CD4-positive, alpha-beta memory T cell (primary cell): ENCODE data around the gene ARSB. TPM values are rescaled to one million over a fixed set of nuclear protein-coding genes. Genes with fewer than 3 reads are reported as not detected.

Experiments used
- CTCF ChIA-PET: fragments of 350-600 bp; sonication (Branson Sonifier 250); formaldehyde crosslinking; loops from one replicate; lab custom pipeline; 2021; ENCODE audit warnings: inconsistent platforms; ENCODE audit not compliant: partially characterized antibody; lab: Charles Lee
- POLR2A ChIA-PET: fragments of 350-600 bp; sonication (Branson Sonifier 250); formaldehyde crosslinking; loops from one replicate; lab custom pipeline; 2021; ENCODE audit not compliant: partially characterized antibody; lab: Charles Lee
- DNase-seq, 5 donors: peaks; one replicate each; pipeline versions ENCODE4 v3.0.0 to v3.0.0-alpha.2; 2020 to 2022; ENCODE audit warnings: mixed read lengths in 1 of 5
- H3K27ac ChIP-seq: one replicate; pipeline ENCODE4 v1.7.0; 2013; ENCODE audit warnings: low read depth, low read length
- H3K27me3 ChIP-seq: 2 replicates; pipeline ENCODE4 v1.7.0; 2013; ENCODE audit warnings: mild to moderate bottlenecking, low read length, moderate library complexity; ENCODE audit not compliant: insufficient read depth
- H3K36me3 ChIP-seq: 2 replicates; pipeline ENCODE4 v1.7.0; 2013; ENCODE audit warnings: mild to moderate bottlenecking, low read length, moderate library complexity; ENCODE audit not compliant: insufficient read depth
- H3K4me1 ChIP-seq: 2 replicates; pipeline ENCODE4 v1.7.0; 2013; ENCODE audit warnings: mild to moderate bottlenecking, low read length, moderate library complexity; ENCODE audit not compliant: insufficient read depth
- H3K4me3 ChIP-seq, 2 donors: one replicate each; pipeline ENCODE4 v1.7.0; 2013; ENCODE audit warnings: low read length in 2 of 2, mild to moderate bottlenecking in 1 of 2
- H3K9me3 ChIP-seq, 2 donors: one replicate each; pipeline ENCODE4 v1.7.0; 2013; ENCODE audit warnings: low read length in 2 of 2, control low read depth in 1 of 2; ENCODE audit not compliant: control insufficient read depth in 1 of 2
- H3K27ac Mint-ChIP-seq, 7 donors: one replicate each; pipeline ENCODE4 v1.8.0; 2020 to 2021; ENCODE audit warnings: mixed read lengths in 7 of 7, mild to moderate bottlenecking in 6 of 7, inconsistent platforms in 3 of 7, moderate library complexity in 3 of 7
- H3K27me3 Mint-ChIP-seq, 2 donors: one replicate each; pipeline ENCODE4 v1.8.0; 2020 to 2021; ENCODE audit warnings: mixed read lengths in 2 of 2
- H3K36me3 Mint-ChIP-seq, 2 donors: one replicate each; pipeline ENCODE4 v1.8.0; 2020 to 2021; ENCODE audit warnings: mixed read lengths in 2 of 2, inconsistent platforms in 1 of 2, mild to moderate bottlenecking in 1 of 2
- H3K4me1 Mint-ChIP-seq, 4 donors: one replicate each; pipeline ENCODE4 v1.8.0; 2020 to 2021; ENCODE audit warnings: mixed read lengths in 4 of 4, mild to moderate bottlenecking in 1 of 4
- H3K4me3 Mint-ChIP-seq, 8 donors: one replicate each; pipeline ENCODE4 v1.8.0; 2020 to 2021; ENCODE audit warnings: mixed read lengths in 8 of 8, mild to moderate bottlenecking in 7 of 8, moderate library complexity in 6 of 8, inconsistent platforms in 3 of 8
- H3K9me3 Mint-ChIP-seq, 8 donors: one replicate each; pipeline ENCODE4 v1.8.0; 2020 to 2021; ENCODE audit warnings: mixed read lengths in 8 of 8, mild to moderate bottlenecking in 5 of 8, inconsistent platforms in 3 of 8, moderate library complexity in 1 of 8
- intact Hi-C: fragments of 100-400 bp; cut with micrococcal nuclease; formaldehyde crosslinking; loops from one replicate; pipeline ENCODE4 v1.15.1; 2023
- polyA plus RNA-seq, 2 donors: library from polyadenylated mRNA; unstranded; fragments of 300-500 nt; fragmentation: Illumina TruSeq; gene quantifications; one replicate each; pipeline ENCODE4 v1.2.3, GENCODE V29; 2021
- total RNA-seq, 2 experiments: library from RNA; stranded (reverse); gene quantifications; one replicate each; pipeline ENCODE4 v1.2.3, GENCODE V29; 2021

Gene ARSB
- total and polyA plus RNA-seq, 4 experiments from 2014 or later, result 4.2 to 5.8 (median 4.9) TPM

DNA sequence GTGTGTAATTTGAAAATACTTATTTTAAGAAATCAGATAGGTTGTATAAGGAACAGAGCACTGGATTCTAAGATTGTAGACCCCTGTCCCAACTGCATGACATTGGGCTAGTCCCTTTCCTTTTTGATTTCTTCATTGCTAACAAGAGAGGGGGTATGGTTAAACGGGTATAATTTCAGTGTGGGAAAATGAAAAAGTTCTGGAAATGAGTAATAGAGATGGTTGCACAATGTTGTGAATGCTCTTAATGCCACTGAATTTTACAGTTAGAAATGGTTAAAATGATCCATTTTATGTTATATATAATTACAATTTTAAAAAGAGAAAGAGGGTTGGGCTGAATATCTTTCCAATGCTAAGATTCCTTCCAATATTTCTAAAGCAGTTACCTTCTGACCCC is 233.2 kb downstream of the ARSB start:
- Mint-ChIP-seq H3K4me1 (no peaks in the 10 kb centered on the region), H3K36me3 (no peaks in the 10 kb centered on the region), H3K27ac (no peak overlapping the region), H3K27me3 (peaks cover 3 to 5% of the 10 kb centered on the region in 2 donors), H3K9me3 (no peaks in the 10 kb centered on the region), H3K4me3 (no peak overlapping the region)
- H3K4me1 ChIP-seq, result no peaks in the 10 kb centered on the region
- no peaks in the 10 kb centered on the region for H3K36me3 ChIP-seq
- no peaks in the 10 kb centered on the region for H3K9me3 ChIP-seq
- ChIA-PET CTCF (no interaction called here), POLR2A (no interaction called here)
- DNase-seq, result no peak
- no peak overlapping the region for H3K27ac ChIP-seq
- intact Hi-C loops, result no loop called here
- H3K27me3 ChIP-seq, result no peaks in the 10 kb centered on the region
- no peak overlapping the region for H3K4me3 ChIP-seq

- Histone ChIP-seq H3K9me3 (no peaks in the 10 kb centered on the region), H3K27ac (no peak overlapping the region), H3K27me3 (no peaks in the 10 kb centered on the region), H3K36me3 (no peaks in the 10 kb centered on the region), H3K4me1 (no peaks in the 10 kb centered on the region), H3K4me3 (no peak overlapping the region)
- Mint-ChIP-seq H3K4me1 (no peaks in the 10 kb centered on the region), H3K36me3 (no peaks in the 10 kb centered on the region), H3K27ac (no peak overlapping the region), H3K9me3 (no peaks in the 10 kb centered on the region), H3K27me3 (peaks cover 5 to 8% of the 10 kb centered on the region in 2 donors), H3K4me3 (no peak overlapping the region)
- no peak for DNase-seq
- intact Hi-C loops, result no loop called here
- CTCF ChIA-PET, result no interaction called here
- POLR2A ChIA-PET, result no interaction called here
Observed at GRCh38 chr5:78750281-78750680, 234.8 kb downstream of the ARSB start.

DNA sequence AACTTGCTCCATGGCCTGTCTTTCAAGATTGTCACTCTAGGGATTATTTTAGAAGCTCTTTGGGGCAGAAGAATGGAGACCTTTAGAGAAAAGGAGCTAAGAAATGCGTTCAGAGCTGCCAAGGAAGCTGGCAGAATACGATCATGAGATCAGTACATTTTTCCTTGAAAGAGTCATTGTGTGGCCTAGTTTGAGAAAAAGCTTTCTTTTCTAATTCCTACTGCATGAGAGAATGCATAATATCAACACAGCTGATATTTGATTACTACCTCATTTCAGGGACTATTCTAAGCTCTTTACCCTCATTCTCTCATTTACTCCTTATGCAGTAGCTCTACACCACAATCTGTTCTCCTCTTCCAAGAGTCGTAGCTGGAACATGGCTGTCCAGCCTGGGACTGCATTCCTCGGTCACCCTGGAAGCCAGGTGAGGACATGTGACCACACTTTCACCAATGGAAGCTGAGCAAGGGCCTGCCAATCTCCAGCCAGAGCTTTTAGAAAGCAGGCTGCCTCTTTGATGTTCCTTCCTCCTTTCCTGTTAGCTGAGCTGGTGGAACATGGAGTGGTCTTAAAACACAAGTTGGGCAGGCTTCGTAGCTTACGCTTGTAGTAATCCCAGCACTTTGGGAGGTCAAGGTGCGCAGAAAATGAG is 237.3 kb downstream of the ARSB start:
- DNase-seq, result no peak
- no peak overlapping the region for H3K27ac Mint-ChIP-seq
- ChIA-PET CTCF (no interaction called here), POLR2A (no interaction called here)
- H3K4me1 Mint-ChIP-seq, result no peaks in the 10 kb centered on the region
- H3K27ac ChIP-seq, result no peak overlapping the region
- H3K9me3 ChIP-seq, result no peaks in the 10 kb centered on the region
- no peaks in the 10 kb centered on the region for H3K36me3 ChIP-seq
- no peaks in the 10 kb centered on the region for H3K9me3 Mint-ChIP-seq
- H3K4me3 ChIP-seq, result no peak overlapping the region
- no peaks in the 10 kb centered on the region for H3K27me3 ChIP-seq
- H3K4me1 ChIP-seq, result no peaks in the 10 kb centered on the region
- intact Hi-C loops, result no loop called here
- no peak overlapping the region for H3K4me3 Mint-ChIP-seq
- H3K27me3 Mint-ChIP-seq, result peaks cover 10% of the 10 kb centered on the region in 2 donors
- no peaks in the 10 kb centered on the region for H3K36me3 Mint-ChIP-seq

DNA sequence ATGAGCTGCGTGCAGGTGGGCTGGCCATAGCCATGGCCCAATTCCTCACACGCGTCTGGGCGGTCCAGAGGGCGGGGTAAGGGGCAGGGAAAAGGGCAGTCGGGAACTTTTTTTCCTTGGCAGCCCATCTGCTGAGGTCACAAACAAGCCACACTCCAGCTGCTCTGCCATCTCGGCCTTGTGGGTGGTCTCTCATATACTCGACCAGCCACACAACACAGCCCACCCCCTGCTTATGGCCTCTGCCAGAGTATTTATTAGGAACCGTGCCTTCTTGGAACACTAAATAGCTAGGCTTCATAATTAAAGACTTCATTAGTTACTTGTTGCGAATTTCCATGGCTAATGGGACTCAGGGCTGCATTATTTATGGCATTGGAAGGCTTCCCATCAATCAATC is 238.1 kb downstream of the ARSB start:
- Histone ChIP-seq H3K4me1 (no peaks in the 10 kb centered on the region), H3K27me3 (no peaks in the 10 kb centered on the region), H3K27ac (no peak overlapping the region), H3K4me3 (no peak overlapping the region), H3K9me3 (no peaks in the 10 kb centered on the region), H3K36me3 (no peaks in the 10 kb centered on the region)
- Mint-ChIP-seq H3K27ac (no peak overlapping the region), H3K9me3 (no peaks in the 10 kb centered on the region), H3K4me1 (no peaks in the 10 kb centered on the region), H3K4me3 (no peak overlapping the region), H3K27me3 (peaks cover 10 to 11% of the 10 kb centered on the region in 2 donors), H3K36me3 (no peaks in the 10 kb centered on the region)
- intact Hi-C loops, result no loop called here
- CTCF ChIA-PET, result interaction anchor here (1.1 kb wide), 1 partner anchor 9 kb away, joined by 3 read pairs; no protein-coding TSS in a partner anchor
- no peak for DNase-seq
- POLR2A ChIA-PET, result no interaction called here

- Mint-ChIP-seq H3K4me1 (no peaks in the 10 kb centered on the region), H3K4me3 (no peak overlapping the region), H3K36me3 (no peaks in the 10 kb centered on the region), H3K9me3 (no peaks in the 10 kb centered on the region), H3K27ac (no peak overlapping the region), H3K27me3 (peaks cover 10 to 11% of the 10 kb centered on the region in 2 donors)
- ChIA-PET CTCF (interaction anchor here (1.1 kb wide), 1 partner anchor 10 kb away, joined by 3 read pairs; no protein-coding TSS in a partner anchor), POLR2A (no interaction called here)
- H3K4me1 ChIP-seq, result no peaks in the 10 kb centered on the region
- H3K27me3 ChIP-seq, result no peaks in the 10 kb centered on the region
- intact Hi-C loops, result no loop called here
- no peaks in the 10 kb centered on the region for H3K9me3 ChIP-seq
- H3K36me3 ChIP-seq, result no peaks in the 10 kb centered on the region
- DNase-seq, result no peak
- no peak overlapping the region for H3K27ac ChIP-seq
- H3K4me3 ChIP-seq, result no peak overlapping the region
Observed at GRCh38 chr5:78746021-78746770, 238.9 kb downstream of the ARSB start.

DNA sequence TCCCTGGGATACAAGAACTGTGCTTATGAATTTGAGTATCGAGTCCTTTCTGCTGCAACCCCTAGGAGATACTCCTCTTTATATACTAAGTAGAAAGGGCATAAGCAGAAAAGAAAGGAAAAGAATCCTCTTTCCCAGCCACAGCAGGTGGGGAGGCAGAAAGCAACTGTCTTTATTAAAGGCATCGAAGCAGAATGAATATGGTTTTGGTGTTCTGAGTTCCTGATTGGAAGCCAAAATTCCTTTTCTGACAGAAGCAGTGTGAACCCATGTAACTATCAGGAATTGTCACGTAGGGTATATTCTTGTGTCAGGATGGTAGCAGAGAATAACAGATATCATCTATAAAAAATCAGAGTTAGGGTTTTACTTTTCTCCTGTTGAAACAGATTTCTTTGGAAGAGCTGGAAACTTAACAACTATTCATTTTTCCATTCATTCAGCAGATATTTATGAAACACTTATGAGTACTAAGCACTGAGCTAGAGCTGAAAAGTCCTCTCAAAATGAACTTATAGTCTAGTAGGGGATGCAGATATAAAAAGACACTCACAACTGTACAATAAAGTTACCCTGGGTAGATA is 240.1 kb downstream of the ARSB start:
- POLR2A ChIA-PET, result no interaction called here
- CTCF ChIA-PET, result no interaction called here
- H3K27me3 Mint-ChIP-seq, result peaks cover 10 to 11% of the 10 kb centered on the region in 2 donors

GRCh38 chr5:78741019-78741418 is 244.1 kb downstream of the ARSB start:
- Histone ChIP-seq H3K4me1 (no peaks in the 10 kb centered on the region), H3K4me3 (no peak overlapping the region), H3K36me3 (no peaks in the 10 kb centered on the region), H3K9me3 (no peaks in the 10 kb centered on the region), H3K27ac (no peak overlapping the region), H3K27me3 (no peaks in the 10 kb centered on the region)
- POLR2A ChIA-PET, result no interaction called here
- Mint-ChIP-seq H3K36me3 (no peaks in the 10 kb centered on the region), H3K27ac (no peak overlapping the region), H3K27me3 (peaks cover 7 to 8% of the 10 kb centered on the region in 2 donors), H3K9me3 (no peaks in the 10 kb centered on the region), H3K4me1 (no peaks in the 10 kb centered on the region), H3K4me3 (no peak overlapping the region)
- CTCF ChIA-PET, result no interaction called here
- DNase-seq, result no peak
- intact Hi-C loops, result no loop called here

More for the DNA sequence above, 240.1 kb downstream of the ARSB start:
- Mint-ChIP-seq H3K4me1 (no peaks in the 10 kb centered on the region), H3K36me3 (no peaks in the 10 kb centered on the region), H3K27ac (no peak overlapping the region), H3K9me3 (no peaks in the 10 kb centered on the region), H3K4me3 (no peak overlapping the region)
- Histone ChIP-seq H3K4me3 (no peak overlapping the region), H3K27me3 (no peaks in the 10 kb centered on the region), H3K4me1 (no peaks in the 10 kb centered on the region), H3K27ac (no peak overlapping the region), H3K9me3 (no peaks in the 10 kb centered on the region), H3K36me3 (no peaks in the 10 kb centered on the region)
- intact Hi-C loops, result no loop called here
- no peak for DNase-seq
